MM.1S (cell line): Measurements from ENCODE around the gene ELMO1.

Source experiments
- DNase-seq: peaks from one replicate; pipeline ENCODE4 v3.0.0-alpha.2; 2015
- H2AFZ ChIP-seq: fragments of 300-600 bp; sonication (generic); 2 replicates; pipeline ENCODE4 v1.6.0; 2016; ENCODE audit warnings: antibody characterized with exemption, low read length
- H3F3A ChIP-seq: fragments of 300-600 bp; sonication (generic); 2 replicates; pipeline ENCODE4 v1.6.1; 2016; ENCODE audit warnings: mild to moderate bottlenecking, antibody characterized with exemption, low read length, moderate library complexity, mixed read lengths; ENCODE audit not compliant: insufficient read depth
- H3K27ac ChIP-seq: fragments of 300-600 bp; sonication (generic); 2 replicates; pipeline ENCODE4 v1.5.1; 2016; ENCODE audit warnings: mild to moderate bottlenecking, low read length
- H3K27me3 ChIP-seq: fragments of 300-600 bp; sonication (generic); replicated peaks from 2 replicates; pipeline ENCODE4 v1.6.0; 2016; ENCODE audit warnings: low read length; ENCODE audit not compliant: insufficient read depth
- H3K36me3 ChIP-seq: fragments of 300-600 bp; sonication (generic); replicated peaks from 2 replicates; pipeline ENCODE4 v1.6.1; 2016; ENCODE audit warnings: mild to moderate bottlenecking, low read length, mixed read lengths; ENCODE audit not compliant: insufficient read depth
- H3K4me1 ChIP-seq: fragments of 300-600 bp; sonication (generic); 2 replicates; pipeline ENCODE4 v1.6.1; 2016; ENCODE audit warnings: low read length, mixed read lengths
- H3K4me2 ChIP-seq: fragments of 300-600 bp; sonication (generic); 2 replicates; pipeline ENCODE4 v1.6.0; 2016; ENCODE audit warnings: low read depth, low read length
- H3K4me3 ChIP-seq: fragments of 300-600 bp; sonication (generic); 2 replicates; pipeline ENCODE4 v1.5.1; 2016; ENCODE audit warnings: low read length, mixed read lengths
- H3K79me2 ChIP-seq: fragments of 300-600 bp; sonication (generic); 2 replicates; pipeline ENCODE4 v1.6.1; 2016; ENCODE audit warnings: mixed run types, low read length, mixed read lengths
- H3K9ac ChIP-seq: fragments of 300-600 bp; sonication (generic); 2 replicates; pipeline ENCODE4 v1.6.1; 2016; ENCODE audit warnings: low read length, mixed read lengths
- H3K9me2 ChIP-seq: fragments of 300-600 bp; sonication (generic); replicated peaks from 2 replicates; pipeline ENCODE4 v1.6.1; 2016; ENCODE audit warnings: mild to moderate bottlenecking, low read length, mixed read lengths; ENCODE audit not compliant: insufficient read depth
- H3K9me3 ChIP-seq: fragments of 300-600 bp; sonication (generic); replicated peaks from 2 replicates; pipeline ENCODE4 v1.6.1; 2016; ENCODE audit warnings: mild to moderate bottlenecking, low read length, mixed read lengths; ENCODE audit not compliant: insufficient read depth
- H4K20me1 ChIP-seq: fragments of 300-600 bp; sonication (generic); 2 replicates; pipeline ENCODE4 v1.6.1; 2016; ENCODE audit warnings: mild to moderate bottlenecking, low read length, moderate library complexity, mixed read lengths; ENCODE audit not compliant: insufficient read depth
- CTCF ChIP-seq: fragments of 300-600 bp; sonication (generic); IDR thresholded peaks from 2 replicates; pipeline ENCODE4 v1.5.1; 2016; ENCODE audit warnings: antibody characterized with exemption, low read length, mixed read lengths
- EZH2 ChIP-seq: fragments of 300-600 bp; sonication (generic); optimal IDR thresholded peaks from 2 replicates; pipeline ENCODE3; 2017; ENCODE audit warnings: low read depth, mild to moderate bottlenecking, antibody characterized with exemption, low read length, mixed read lengths
- EZH2phosphoT487 ChIP-seq: fragments of 300-600 bp; sonication (generic); IDR thresholded peaks from 2 replicates; pipeline ENCODE4 v1.6.1; 2018; ENCODE audit warnings: antibody characterized with exemption, low read length

The ELMO1 gene

GRCh38 chr7:36942025-36942424, 506.6 kb downstream of the ELMO1 start:
- peaks cover 84% of the 10 kb centered on the region for H3K4me1 ChIP-seq

DNA sequence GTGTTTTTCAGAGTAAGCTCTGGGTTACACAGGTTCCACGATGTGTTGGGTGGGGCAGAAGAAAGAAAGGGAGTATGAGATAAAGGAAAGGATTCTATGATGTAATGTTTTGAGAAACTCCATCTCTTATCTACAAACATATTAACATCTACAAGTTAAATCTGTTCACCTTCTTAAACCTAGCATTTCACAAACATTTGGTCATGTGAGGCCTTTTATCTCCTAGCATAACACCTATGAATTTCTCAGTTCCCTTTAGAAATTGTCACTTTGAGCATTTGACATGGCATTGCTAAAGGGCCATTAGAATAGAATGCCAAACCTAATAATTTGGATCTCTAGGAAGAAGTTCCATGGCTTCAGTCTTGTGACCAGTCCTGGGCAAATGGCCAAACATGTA, 507.3 kb downstream of the ELMO1 start:
- no peaks in the 10 kb centered on the region for H4K20me1 ChIP-seq
- peaks cover 81% of the 10 kb centered on the region for H3K4me1 ChIP-seq
- no peak overlapping the region for H2AFZ ChIP-seq
- H3K4me3 ChIP-seq: no peak overlapping the region
- H3K9ac ChIP-seq: no peak overlapping the region
- H3K27ac ChIP-seq: no peak overlapping the region
- H3K9me3 ChIP-seq: no peaks in the 10 kb centered on the region
- H3K4me2 ChIP-seq: no peak overlapping the region
- no peaks in the 10 kb centered on the region for H3K27me3 ChIP-seq
- no peaks in the 10 kb centered on the region for H3K9me2 ChIP-seq
- peaks cover 43% of the 10 kb centered on the region for H3K79me2 ChIP-seq
- TF ChIP-seq CTCF (no peak), EZH2 (no peak), EZH2phosphoT487 (no peak)
- no peaks in the 10 kb centered on the region for H3K36me3 ChIP-seq
- H3F3A ChIP-seq: peaks cover 27% of the 10 kb centered on the region
- no peak for DNase-seq

More at GRCh38 chr7:36942025-36942424, 506.6 kb downstream of the ELMO1 start:
- H4K20me1 ChIP-seq: no peaks in the 10 kb centered on the region
- no peaks in the 10 kb centered on the region for H3K9me3 ChIP-seq
- DNase-seq: no peak
- no peaks in the 10 kb centered on the region for H3K9me2 ChIP-seq
- H3K4me3 ChIP-seq: no peak overlapping the region
- H3K4me2 ChIP-seq: no peak overlapping the region
- H3K9ac ChIP-seq: no peak overlapping the region
- H3K36me3 ChIP-seq: no peaks in the 10 kb centered on the region
- peaks cover 38% of the 10 kb centered on the region for H3K79me2 ChIP-seq
- TF ChIP-seq EZH2phosphoT487: no peak
- TF ChIP-seq EZH2: no peak
- TF ChIP-seq CTCF: no peak
- H3K27me3 ChIP-seq: no peaks in the 10 kb centered on the region
- peaks cover 27% of the 10 kb centered on the region for H3F3A ChIP-seq
- H2AFZ ChIP-seq: no peak overlapping the region
- H3K27ac ChIP-seq: no peak overlapping the region

GRCh38 chr7:36939816-36940215, 508.8 kb downstream of the ELMO1 start:
- H3K9me2 ChIP-seq: no peaks in the 10 kb centered on the region
- H3K4me3 ChIP-seq: no peak overlapping the region
- H3K79me2 ChIP-seq: peaks cover 50% of the 10 kb centered on the region
- H3K27me3 ChIP-seq: no peaks in the 10 kb centered on the region
- H3K4me1 ChIP-seq: peaks cover 67% of the 10 kb centered on the region
- no peak overlapping the region for H3K9ac ChIP-seq
- no peak overlapping the region for H2AFZ ChIP-seq
- TF ChIP-seq EZH2phosphoT487: no peak
- TF ChIP-seq EZH2: no peak
- no peak for TF ChIP-seq CTCF
- no peaks in the 10 kb centered on the region for H4K20me1 ChIP-seq
- H3K27ac ChIP-seq: no peak overlapping the region
- no peak overlapping the region for H3K4me2 ChIP-seq
- DNase-seq: no peak
- no peaks in the 10 kb centered on the region for H3K36me3 ChIP-seq
- H3K9me3 ChIP-seq: no peaks in the 10 kb centered on the region
- peaks cover 27% of the 10 kb centered on the region for H3F3A ChIP-seq
